Body of pancreas (tissue), 4 donors: ENCODE results near the gene HMGN2. TPM values are rescaled to one million over a fixed set of nuclear protein-coding genes. Genes with fewer than 3 reads are reported as not detected.
"Not testable (repeated sequence)": the region's sequence is repeated elsewhere in the genome, so short reads cannot be mapped to it uniquely, and the experiment has no call there.

Experiments
- ATAC-seq: fragments of 150-250 bp; one replicate; pipeline ENCODE4 v1.9.1; 2016
- DNase-seq, 4 donors: peaks; one replicate each; pipeline ENCODE4 v3.0.0-alpha.2; 2019
- H3K27ac ChIP-seq, 4 donors: fragments of 200-600 bp; sonication (generic); 1 replicate in 3 of 4; 2 replicates in 1 of 4; pipeline versions ENCODE4 v1.5.1 to v1.6.1; 2016 to 2019; ENCODE audit warnings: mild to moderate bottlenecking in 1 of 4, mixed read lengths in 1 of 4, moderate library complexity in 1 of 4
- H3K27me3 ChIP-seq, 2 donors: fragments of 200-600 bp; sonication (generic); one replicate each; pipeline ENCODE4 v1.6.0; 2016; ENCODE audit warnings: mild to moderate bottlenecking in 1 of 2
- H3K36me3 ChIP-seq, 2 donors: fragments of 200-600 bp; sonication (generic); replicated peaks in 1 of 2; 2 replicates each; pipeline ENCODE4 v1.5.1; 2016; ENCODE audit warnings: low read depth in 2 of 2; ENCODE audit not compliant: insufficient read depth in 1 of 2
- H3K4me1 ChIP-seq: fragments of 200-600 bp; sonication (generic); one replicate; pipeline ENCODE4 v1.6.0; 2016
- H3K4me3 ChIP-seq, 2 donors: fragments of 200-600 bp; sonication (generic); 1 replicate in 1 of 2; 2 replicates in 1 of 2; pipeline ENCODE4 v1.5.1; 2016 to 2019
- H3K9me3 ChIP-seq, 3 donors: fragments of 200-600 bp; sonication (generic); 1 replicate in 2 of 3; 2 replicates in 1 of 3; pipeline ENCODE4 v1.5.1; 2016
- POLR2A ChIP-seq, 3 donors: fragments of 450-650 bp; IDR thresholded peaks; one replicate each; pipeline ENCODE4 v1.6.1; 2016; ENCODE audit warnings: antibody characterized with exemption in 3 of 3, mild to moderate bottlenecking in 2 of 3
- WGBS, 2 donors: methylation state at CpG; one replicate each; pipeline ENCODE4 v1.1.5; 2017; 5-methylcytosine and 5-hydroxymethylcytosine counted together
- intact Hi-C: fragments of 100-400 bp; cut with DNase I; formaldehyde crosslinking; loops from one replicate; pipeline ENCODE4 v1.15.1; 2023
- total RNA-seq, 2 donors: library from RNA; depleted of rRNA; stranded (reverse); fragments of >200 nt; gene quantifications; one replicate each; pipeline ENCODE4 v1.1.0, GENCODE V29; 2016
- TF ChIP-seq, protein P1 (sequence below), 7 experiments: fragments of 450-650 bp in 4 of 7; fragments of 200-600 bp in 3 of 7; sonication (generic) in 3 of 7; IDR thresholded peaks; one replicate each; pipeline ENCODE4 v1.5.1; 2016 to 2019; ENCODE audit warnings: antibody characterized with exemption in 7 of 7

The HMGN2 gene
- total RNA-seq, 2 donors from 2014 or later, result 75.8 to 120 TPM

DNA sequence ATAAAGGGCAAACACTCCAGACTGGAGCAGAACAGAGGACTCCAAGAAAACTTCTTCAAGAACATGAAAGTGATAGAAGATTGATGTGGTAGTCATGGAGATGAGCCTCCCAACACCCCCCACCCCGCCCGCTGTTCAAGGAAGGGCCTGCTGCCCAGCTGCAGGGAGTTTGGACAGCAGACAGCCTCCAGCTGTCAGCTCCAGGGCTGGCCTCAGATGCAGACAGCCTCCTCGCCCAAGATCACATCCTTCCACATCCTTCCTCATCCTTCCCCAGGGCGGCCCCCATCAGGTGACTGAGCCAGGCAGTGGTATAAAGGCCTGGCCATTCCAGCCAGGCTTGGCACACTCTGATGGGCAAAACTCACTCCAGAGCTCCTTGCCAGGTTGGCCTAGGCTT lies 24.6 kb downstream of the HMGN2 start:
- H3K9me3 ChIP-seq, result no peaks in the 10 kb centered on the region
- DNase-seq (no peak), ATAC-seq (no peak)
- no peak overlapping the region for H3K27ac ChIP-seq
- no peaks in the 10 kb centered on the region for H3K27me3 ChIP-seq
- WGBS, 2 donors, result 76% methylated on average over 4 of the region's 4 CpGs; no CpG with 5 or more reads in 1 of the 2 donors
- TF ChIP-seq POLR2A (IDR thresholded peaks at IDR 0.05), result no peak
- TF ChIP-seq, protein P1, sequence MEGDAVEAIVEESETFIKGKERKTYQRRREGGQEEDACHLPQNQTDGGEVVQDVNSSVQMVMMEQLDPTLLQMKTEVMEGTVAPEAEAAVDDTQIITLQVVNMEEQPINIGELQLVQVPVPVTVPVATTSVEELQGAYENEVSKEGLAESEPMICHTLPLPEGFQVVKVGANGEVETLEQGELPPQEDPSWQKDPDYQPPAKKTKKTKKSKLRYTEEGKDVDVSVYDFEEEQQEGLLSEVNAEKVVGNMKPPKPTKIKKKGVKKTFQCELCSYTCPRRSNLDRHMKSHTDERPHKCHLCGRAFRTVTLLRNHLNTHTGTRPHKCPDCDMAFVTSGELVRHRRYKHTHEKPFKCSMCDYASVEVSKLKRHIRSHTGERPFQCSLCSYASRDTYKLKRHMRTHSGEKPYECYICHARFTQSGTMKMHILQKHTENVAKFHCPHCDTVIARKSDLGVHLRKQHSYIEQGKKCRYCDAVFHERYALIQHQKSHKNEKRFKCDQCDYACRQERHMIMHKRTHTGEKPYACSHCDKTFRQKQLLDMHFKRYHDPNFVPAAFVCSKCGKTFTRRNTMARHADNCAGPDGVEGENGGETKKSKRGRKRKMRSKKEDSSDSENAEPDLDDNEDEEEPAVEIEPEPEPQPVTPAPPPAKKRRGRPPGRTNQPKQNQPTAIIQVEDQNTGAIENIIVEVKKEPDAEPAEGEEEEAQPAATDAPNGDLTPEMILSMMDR (IDR thresholded peaks at IDR 0.05), result no peak
- no peaks in the 10 kb centered on the region for H3K36me3 ChIP-seq
- intact Hi-C loops, result no loop called here
- peaks cover 17% of the 10 kb centered on the region for H3K4me1 ChIP-seq
- no peak overlapping the region for H3K4me3 ChIP-seq

- intact Hi-C loops, result no loop called here
- H3K9me3 ChIP-seq, result no peaks in the 10 kb centered on the region
- H3K27me3 ChIP-seq, result no peaks in the 10 kb centered on the region
- DNase-seq (no peak), ATAC-seq (no peak)
- no peak overlapping the region for H3K4me3 ChIP-seq
- no peaks in the 10 kb centered on the region for H3K36me3 ChIP-seq
- H3K27ac ChIP-seq, result no peak overlapping the region
- 71 to 95% methylated on average over 7 of the region's 7 CpGs for WGBS, 2 donors
- H3K4me1 ChIP-seq, result peaks cover 18% of the 10 kb centered on the region
- TF ChIP-seq POLR2A (IDR thresholded peaks at IDR 0.05), result no peak
These were observed 26.7 kb downstream of the HMGN2 start for GRCh38 chr1:26498894-26499293.

DNA sequence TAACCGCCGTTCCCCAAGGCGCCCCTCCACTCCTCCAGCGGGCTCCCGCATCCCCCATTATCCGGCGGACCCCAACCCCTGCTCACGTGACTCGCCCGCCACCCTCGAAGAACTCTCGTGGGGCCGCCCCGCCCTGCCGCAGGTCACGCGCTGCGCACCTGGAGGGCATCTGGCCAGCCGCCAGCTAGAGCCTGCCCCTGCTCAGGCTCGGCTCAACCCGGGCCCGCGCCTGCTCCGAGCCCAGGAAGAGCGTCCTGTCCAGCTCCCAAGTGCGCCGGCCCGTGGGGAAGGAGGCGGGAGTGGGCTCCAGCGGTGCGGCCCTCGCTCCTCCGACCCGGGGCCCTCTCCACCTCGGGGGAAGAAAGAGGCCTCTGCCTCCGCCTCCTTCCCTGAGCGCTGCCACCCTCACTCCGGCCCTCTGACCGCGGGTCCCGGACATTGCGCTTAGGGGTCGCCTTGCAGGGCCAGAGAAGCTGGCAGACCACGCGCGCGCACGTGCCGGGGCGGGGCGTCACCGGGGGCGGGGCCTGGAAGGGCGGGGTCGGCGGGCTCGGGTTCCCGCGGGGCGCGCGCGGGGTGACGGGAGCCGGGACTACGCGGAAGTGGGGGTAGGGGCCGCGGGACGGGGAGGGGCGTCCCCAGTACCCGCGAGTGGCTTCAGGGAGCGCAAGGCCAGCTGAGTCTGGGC lies 28.4 kb downstream of the HMGN2 start:
- peak overlapping the region; percentile 81 to 98 (median 89) for H3K27ac ChIP-seq
- no peaks in the 10 kb centered on the region for H3K36me3 ChIP-seq
- TF ChIP-seq POLR2A (IDR thresholded peaks at IDR 0.05), result peak in 2 of 3 donors; percentile 30 to 86
- TF ChIP-seq, protein P1 (IDR thresholded peaks at IDR 0.05), result peak in 1 of 7 experiments; percentile 9
- intact Hi-C loops, result no loop called here
- WGBS, 2 donors, result 0% methylated on average over 56 of the region's 74 CpGs; no CpG with 5 or more reads in 1 of the 2 donors
- peak overlapping the region; percentile 15 to 62 for H3K4me3 ChIP-seq
- H3K9me3 ChIP-seq, result no peaks in the 10 kb centered on the region
- ATAC-seq (peak; percentile 86), DNase-seq (peak; percentile 85 to 90 (median 88))
- peaks cover 18% of the 10 kb centered on the region for H3K4me1 ChIP-seq
- no peaks in the 10 kb centered on the region for H3K27me3 ChIP-seq

- ATAC-seq, H3K9me3 ChIP-seq, H3K4me3 ChIP-seq, H3K36me3 ChIP-seq, H3K27me3 ChIP-seq, H3K4me1 ChIP-seq, H3K27ac ChIP-seq, intact Hi-C loops, DNase-seq: not testable (repeated sequence)
- 54 to 70% methylated on average over 2 of the region's 2 CpGs for WGBS, 2 donors
These were observed 38.5 kb downstream of the HMGN2 start for GRCh38 chr1:26510711-26511110.

DNA sequence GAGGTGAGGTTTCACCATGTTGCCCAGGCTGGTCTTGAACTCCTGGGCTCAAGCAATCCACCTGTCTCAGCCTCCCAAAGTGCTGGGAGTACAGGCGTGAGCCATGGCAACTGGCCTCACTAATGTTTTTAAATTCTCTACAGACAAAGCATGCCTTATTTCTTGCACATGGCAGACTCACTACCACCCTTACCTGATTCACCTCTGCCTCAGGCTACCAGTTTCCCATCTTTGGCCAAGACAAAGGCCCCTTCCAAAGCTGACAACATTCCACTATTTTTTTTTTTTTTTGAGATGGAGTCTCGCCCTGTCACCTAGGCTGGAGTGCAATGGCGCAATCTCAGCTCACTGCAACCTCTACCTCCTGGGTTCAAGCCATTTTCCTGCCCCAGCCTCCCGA lies 43.6 kb downstream of the HMGN2 start:
- H3K4me1 ChIP-seq, intact Hi-C loops, H3K36me3 ChIP-seq, H3K9me3 ChIP-seq, H3K4me3 ChIP-seq, H3K27me3 ChIP-seq, H3K27ac ChIP-seq, DNase-seq, ATAC-seq: not testable (repeated sequence)
- 90 to 93% methylated on average over 4 of the region's 4 CpGs for WGBS, 2 donors

DNA sequence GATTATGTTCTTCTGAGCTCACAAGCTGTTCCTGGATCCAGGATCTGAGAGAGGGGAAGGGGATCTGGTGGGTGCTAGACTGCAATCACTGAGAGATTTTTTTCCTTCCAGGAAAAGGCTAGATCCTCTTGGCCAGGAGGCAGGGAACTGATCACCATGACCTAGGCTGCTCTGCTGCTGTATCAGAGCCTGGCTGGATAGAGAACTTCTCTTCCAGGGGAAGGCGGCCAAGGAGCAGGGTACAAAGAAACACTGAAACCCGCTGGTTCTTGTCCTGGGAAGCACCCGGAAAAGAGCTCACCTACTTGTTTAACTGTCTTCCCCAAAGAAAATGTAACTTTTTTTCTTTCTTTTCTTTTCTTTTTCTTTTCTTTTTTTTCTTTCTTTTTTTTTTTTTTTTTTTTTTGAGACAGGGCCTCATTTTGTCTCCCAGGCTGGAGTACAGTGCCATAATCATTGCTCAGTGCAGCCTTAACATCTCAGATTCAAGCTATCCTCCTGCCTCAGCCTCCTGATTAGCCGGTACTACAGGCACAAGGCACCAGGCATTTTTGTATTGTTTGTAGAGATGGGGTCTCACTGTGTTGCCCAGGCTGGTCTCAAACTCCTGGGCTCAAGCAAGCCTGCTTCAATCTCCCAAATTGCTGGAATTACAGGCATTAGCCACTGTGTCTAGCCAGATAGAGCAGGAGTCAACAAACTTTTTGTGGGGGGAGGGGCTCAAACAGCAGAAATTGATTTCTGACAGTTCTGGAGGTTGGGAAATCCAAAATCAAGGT lies 44.9 kb downstream of the HMGN2 start:
- Histone ChIP-seq H3K4me3 (no peak overlapping the region), H3K9me3 (no peaks in the 10 kb centered on the region), H3K27me3 (no peaks in the 10 kb centered on the region), H3K36me3 (no peaks in the 10 kb centered on the region), H3K4me1 (no peaks in the 10 kb centered on the region), H3K27ac (no peak overlapping the region)
- ATAC-seq (no peak), DNase-seq (no peak)
- intact Hi-C loops, result no loop called here
- no peak for TF ChIP-seq POLR2A (IDR thresholded peaks at IDR 0.05)
- TF ChIP-seq, protein P1 (IDR thresholded peaks at IDR 0.05), result no peak
- WGBS, 2 donors, result 77 to 82% methylated on average over 3 to 4 of the region's 4 CpGs
